Astrocyte (in vitro differentiated cells and primary cell): ENCODE measurements around the gene NKAIN2. TPM values are rescaled to one million over a fixed set of nuclear protein-coding genes. Genes with fewer than 3 reads are reported as not detected.

Experiments
- DNase-seq: peaks from one replicate; pipeline ENCODE4 v3.0.0-alpha.2; 2010; ENCODE audit warnings: low read depth
- FAIRE-seq: peaks from 2 replicates; lab custom pipeline; 2011; peaks lifted over from hg19 to GRCh38; lab: Jason Lieb, UNC
- H2AFZ ChIP-seq: 2 replicates; pipeline ENCODE4 v1.6.0; 2012; ENCODE audit warnings: low read depth, low read length, inconsistent platforms
- H3K27ac ChIP-seq: 2 replicates; pipeline ENCODE4 v1.5.1; 2011; ENCODE audit warnings: low read depth, low read length, inconsistent platforms
- H3K27me3 ChIP-seq: 2 replicates; pipeline ENCODE4 v1.6.0; 2011; ENCODE audit warnings: low read length, inconsistent platforms; ENCODE audit not compliant: insufficient read depth
- H3K36me3 ChIP-seq: 2 replicates; pipeline ENCODE4 v1.5.1; 2011; ENCODE audit warnings: low read length, inconsistent platforms; ENCODE audit not compliant: insufficient read depth
- H3K4me1 ChIP-seq: 2 replicates; pipeline ENCODE4 v1.5.1; 2011; ENCODE audit warnings: low read length, inconsistent platforms; ENCODE audit not compliant: insufficient read depth
- H3K4me2 ChIP-seq: 2 replicates; pipeline ENCODE4 v1.6.0; 2012; ENCODE audit warnings: low read length, inconsistent platforms
- H3K4me3 ChIP-seq: 2 replicates; pipeline ENCODE4 v1.5.1; 2011; ENCODE audit warnings: low read depth, mild to moderate bottlenecking, low read length, inconsistent platforms; ENCODE audit not compliant: insufficient read depth
- H3K79me2 ChIP-seq: 2 replicates; pipeline ENCODE4 v1.6.0; 2012; ENCODE audit warnings: mild to moderate bottlenecking, low read length, inconsistent platforms; ENCODE audit not compliant: insufficient read depth
- H3K9ac ChIP-seq: 2 replicates; pipeline ENCODE4 v1.6.0; 2012; ENCODE audit warnings: mild to moderate bottlenecking, low read length, inconsistent platforms
- H3K9me3 ChIP-seq: 2 replicates; pipeline ENCODE4 v1.5.1; 2012; ENCODE audit warnings: low read depth, mild to moderate bottlenecking, low read length, inconsistent platforms; ENCODE audit not compliant: insufficient read depth
- H4K20me1 ChIP-seq: 2 replicates; pipeline ENCODE4 v1.6.0; 2012; ENCODE audit warnings: low read length, inconsistent platforms; ENCODE audit not compliant: insufficient read depth
- H3K27ac Mint-ChIP-seq: one replicate; pipeline ENCODE4 v1.8.0; 2021; ENCODE audit warnings: mild to moderate bottlenecking, mixed read lengths; ENCODE audit not compliant: unreplicated experiment
- H3K27me3 Mint-ChIP-seq: one replicate; pipeline ENCODE4 v1.8.0; 2021; ENCODE audit warnings: low read depth, mixed read lengths; ENCODE audit not compliant: unreplicated experiment
- H3K36me3 Mint-ChIP-seq: one replicate; pipeline ENCODE4 v1.8.0; 2021; ENCODE audit warnings: low read depth, mixed read lengths; ENCODE audit not compliant: unreplicated experiment
- H3K4me1 Mint-ChIP-seq: one replicate; pipeline ENCODE4 v1.8.0; 2021; ENCODE audit warnings: low read depth, mixed read lengths; ENCODE audit not compliant: unreplicated experiment
- H3K4me3 Mint-ChIP-seq: one replicate; pipeline ENCODE4 v1.8.0; 2021; ENCODE audit warnings: mild to moderate bottlenecking, moderate library complexity, mixed read lengths; ENCODE audit not compliant: unreplicated experiment
- H3K9me3 Mint-ChIP-seq: one replicate; pipeline ENCODE4 v1.8.0; 2021; ENCODE audit warnings: mild to moderate bottlenecking, mixed read lengths; ENCODE audit not compliant: unreplicated experiment
- CTCF ChIP-seq: IDR thresholded peaks from 2 replicates; pipeline ENCODE4 v1.5.1; 2011; ENCODE audit warnings: low read depth, mild to moderate bottlenecking, inconsistent platforms, low read length, moderate library complexity; ENCODE audit not compliant: insufficient read depth
- EZH2 ChIP-seq: IDR thresholded peaks from 2 replicates; pipeline ENCODE4 v1.6.1; 2012; ENCODE audit warnings: mild to moderate bottlenecking, low read length, inconsistent platforms; ENCODE audit not compliant: insufficient read depth
- total RNA-seq: library from RNA; stranded (reverse); gene quantifications from 2 replicates; pipeline ENCODE4 v1.2.1, GENCODE V29; 2021

NKAIN2 gene
- total RNA-seq, 1 donor from 2014 or later: 0.07 TPM

GRCh38 chr6:124822204-124822613 lies 1018.5 kb downstream of the NKAIN2 start:
- no peaks in the 10 kb centered on the region for H3K27me3 ChIP-seq
- no peak overlapping the region for H3K4me3 Mint-ChIP-seq
- H3K36me3 Mint-ChIP-seq: no peaks in the 10 kb centered on the region
- H3K27ac ChIP-seq: no peak overlapping the region
- no peak for DNase-seq
- no peaks in the 10 kb centered on the region for H3K4me1 ChIP-seq
- TF ChIP-seq EZH2 (no peak), CTCF (no peak)
- no peak overlapping the region for H3K4me3 ChIP-seq
- H4K20me1 ChIP-seq: no peaks in the 10 kb centered on the region
- H3K27me3 Mint-ChIP-seq: no peaks in the 10 kb centered on the region
- H3K9me3 Mint-ChIP-seq: no peaks in the 10 kb centered on the region
- H3K36me3 ChIP-seq: no peaks in the 10 kb centered on the region
- no peak overlapping the region for H2AFZ ChIP-seq
- H3K4me1 Mint-ChIP-seq: no peaks in the 10 kb centered on the region
- no peak for FAIRE-seq
- H3K9ac ChIP-seq: no peak overlapping the region
- no peaks in the 10 kb centered on the region for H3K9me3 ChIP-seq
- H3K27ac Mint-ChIP-seq: no peak overlapping the region
- H3K4me2 ChIP-seq: no peak overlapping the region
- no peaks in the 10 kb centered on the region for H3K79me2 ChIP-seq

- Mint-ChIP-seq H3K36me3 (no peaks in the 10 kb centered on the region), H3K9me3 (no peaks in the 10 kb centered on the region), H3K27me3 (no peaks in the 10 kb centered on the region), H3K4me1 (no peaks in the 10 kb centered on the region), H3K4me3 (no peak overlapping the region), H3K27ac (no peak overlapping the region)
- Histone ChIP-seq H3K4me1 (no peaks in the 10 kb centered on the region), H3K36me3 (no peaks in the 10 kb centered on the region), H3K4me3 (no peak overlapping the region), H4K20me1 (no peaks in the 10 kb centered on the region), H3K27ac (no peak overlapping the region), H3K27me3 (no peaks in the 10 kb centered on the region), H3K9me3 (no peaks in the 10 kb centered on the region), H3K4me2 (no peak overlapping the region), H3K79me2 (no peaks in the 10 kb centered on the region), H2AFZ (no peak overlapping the region), H3K9ac (no peak overlapping the region)
- DNase-seq (no peak), FAIRE-seq (no peak)
- no peak for TF ChIP-seq CTCF
- no peak for TF ChIP-seq EZH2
Observed at GRCh38 chr6:124822721-124823120, 1019.1 kb downstream of the NKAIN2 start.

- Histone ChIP-seq H3K4me2 (no peak overlapping the region), H3K27ac (no peak overlapping the region), H3K79me2 (no peaks in the 10 kb centered on the region), H3K9me3 (no peaks in the 10 kb centered on the region), H2AFZ (no peak overlapping the region), H3K27me3 (no peaks in the 10 kb centered on the region), H3K9ac (no peak overlapping the region), H4K20me1 (no peaks in the 10 kb centered on the region), H3K4me3 (no peak overlapping the region), H3K36me3 (no peaks in the 10 kb centered on the region), H3K4me1 (no peaks in the 10 kb centered on the region)
- DNase-seq (no peak), FAIRE-seq (no peak)
- H3K27ac Mint-ChIP-seq: no peak overlapping the region
- H3K4me3 Mint-ChIP-seq: no peak overlapping the region
- H3K4me1 Mint-ChIP-seq: no peaks in the 10 kb centered on the region
- TF ChIP-seq CTCF: no peak
- TF ChIP-seq EZH2: no peak
- no peaks in the 10 kb centered on the region for H3K27me3 Mint-ChIP-seq
- H3K36me3 Mint-ChIP-seq: no peaks in the 10 kb centered on the region
- no peaks in the 10 kb centered on the region for H3K9me3 Mint-ChIP-seq
Observed at GRCh38 chr6:124823240-124824111, 1019.8 kb downstream of the NKAIN2 start.
